ENCODE measurements around the gene HMOX2. TPM values are rescaled to one million over a fixed set of nuclear protein-coding genes. Genes with fewer than 3 reads are reported as not detected.

HMOX2 gene
- total and polyA plus RNA-seq, 2 of the 13 experiments (the other 11 are each of a cell fraction or from before 2014, with no cell fraction given): 60.3 to 70.4 TPM

GRCh38 chr16:4508806-4509205 lies 32.6 kb downstream of the HMOX2 start:
- Histone ChIP-seq H3K27ac (ENCODE audit: extremely low read length, insufficient read depth, low read length) (no peak overlapping the region), H3K27me3 (ENCODE audit: control insufficient read depth in 1 of 2, insufficient read depth in 2 of 2, low read length in 2 of 2) (no peaks in the 10 kb centered on the region), H3K79me2 (ENCODE audit: insufficient read depth, low read length) (peaks cover 7% of the 10 kb centered on the region), H3K4me3 (replicated peaks in 1 of 3; ENCODE audit: insufficient read depth in 1 of 3, low read depth in 2 of 3, low read length in 3 of 3) (no peak overlapping the region), H3K36me3 (replicated peaks in 1 of 2; ENCODE audit: control insufficient read depth in 1 of 2, insufficient read depth in 2 of 2, low read length in 2 of 2) (peaks cover 29 to 65% of the 10 kb centered on the region in 2 experiments), H3K4me1 (ENCODE audit: insufficient read depth, low read length) (no peaks in the 10 kb centered on the region), H3K9me3 (ENCODE audit: low read length) (no peaks in the 10 kb centered on the region), H3K4me2 (ENCODE audit: low read depth, low read length) (no peak overlapping the region), H3K9ac (ENCODE audit: insufficient read depth, low read depth, low read length) (no peak overlapping the region), H2AFZ (ENCODE audit: low read length) (no peak overlapping the region), H4K20me1 (ENCODE audit: insufficient read depth, low read length) (peaks cover 17% of the 10 kb centered on the region)
- DNase-seq (ENCODE audit: low spot score) (no peak), FAIRE-seq (no peak), ATAC-seq (no peak)
- CTCF ChIA-PET (ENCODE audit: low intra/inter-chr PET ratio, low total read pairs): no interaction called here
- no TSS peak for BruUV-seq (replicated peaks)
- in situ Hi-C loops (cut with HindIII; ENCODE audit: extremely low pct_ligation_motif_present, low pct_unique_long_range_greater_than_20kb) (loop anchor here (25.0 kb wide), 1 partner anchor 453 kb away; the partner anchor contains the start of gene SEC14L5), intact Hi-C loops (cut with micrococcal nuclease; ENCODE audit: unreplicated experiment) (no loop called here)
- WGBS (ENCODE audit: low lambda C conversion rate): 96% methylated on average over 3 of the region's 3 CpGs
- POLR2A ChIA-PET: interaction anchor here (1.2 to 2.0 kb wide), 2 partner anchors 10 to 30 kb away, joined by 3 to 6 read pairs; partner anchors contain the start of gene CDIP1
- TF ChIP-seq SAP130 (CRISPR knock-in tag; IDR thresholded peaks at IDR 0.05; ENCODE audit: low read depth): no peak
- no peak for TF ChIP-seq ZFP36L2 (CRISPR knock-in tag; IDR thresholded peaks at IDR 0.05)
- TF ChIP-seq RFX1 (IDR thresholded peaks at IDR 0.05): no peak
- TF ChIP-seq PRDM10 (CRISPR knock-in tag; IDR thresholded peaks at IDR 0.05; ENCODE audit: low read depth): no peak
- TF ChIP-seq IKZF5 (CRISPR knock-in tag; IDR thresholded peaks at IDR 0.05): no peak
- no peak for TF ChIP-seq ZBTB49 (CRISPR knock-in tag; IDR thresholded peaks at IDR 0.05; ENCODE audit: borderline replicate concordance)
- no peak for TF ChIP-seq ZNF20 (CRISPR knock-in tag; IDR thresholded peaks at IDR 0.05)
- TF ChIP-seq ZNF256 (CRISPR knock-in tag; conservative IDR thresholded peaks at IDR 0.05): no peak
- no peak for TF ChIP-seq NR2F1 (CRISPR knock-in tag; IDR thresholded peaks at IDR 0.05)
- TF ChIP-seq AKNA (CRISPR knock-in tag; IDR thresholded peaks at IDR 0.05; ENCODE audit: borderline replicate concordance): no peak
- TF ChIP-seq ZNF329 (CRISPR knock-in tag; IDR thresholded peaks at IDR 0.05; ENCODE audit: low read depth): no peak
- no peak for TF ChIP-seq MATR3 (CRISPR knock-in tag; IDR thresholded peaks at IDR 0.05)
